Astrocyte of the cerebellum (primary cell): ENCODE data around the gene RPS6KA2.

Source experiments
- DNase-seq: peaks from one replicate; pipeline ENCODE4 v3.0.0-alpha.2; 2011; ENCODE audit warnings: low read depth
- H3K4me3 ChIP-seq: 2 replicates; pipeline ENCODE4 v1.5.1; 2011; ENCODE audit warnings: mild to moderate bottlenecking, low read depth, low read length, moderate library complexity
- in situ Hi-C: cut with HindIII; loops from 2 replicates; pipeline ENCODE4 v1.10.0; 2017; ENCODE audit warnings: low sequenced_read_pairs
- TF ChIP-seq, protein P1 (sequence below): IDR thresholded peaks from 2 replicates; pipeline ENCODE4 v1.5.1; 2012; ENCODE audit warnings: low read length, low read depth, moderate library complexity, mild to moderate bottlenecking; ENCODE audit errors: missing control alignments

Gene RPS6KA2

GRCh38 chr6:166671434-166672081 is 44.5 kb upstream of the RPS6KA2 start:
- in situ Hi-C loops: no loop called here
- no peak for DNase-seq
- TF ChIP-seq, protein P1, sequence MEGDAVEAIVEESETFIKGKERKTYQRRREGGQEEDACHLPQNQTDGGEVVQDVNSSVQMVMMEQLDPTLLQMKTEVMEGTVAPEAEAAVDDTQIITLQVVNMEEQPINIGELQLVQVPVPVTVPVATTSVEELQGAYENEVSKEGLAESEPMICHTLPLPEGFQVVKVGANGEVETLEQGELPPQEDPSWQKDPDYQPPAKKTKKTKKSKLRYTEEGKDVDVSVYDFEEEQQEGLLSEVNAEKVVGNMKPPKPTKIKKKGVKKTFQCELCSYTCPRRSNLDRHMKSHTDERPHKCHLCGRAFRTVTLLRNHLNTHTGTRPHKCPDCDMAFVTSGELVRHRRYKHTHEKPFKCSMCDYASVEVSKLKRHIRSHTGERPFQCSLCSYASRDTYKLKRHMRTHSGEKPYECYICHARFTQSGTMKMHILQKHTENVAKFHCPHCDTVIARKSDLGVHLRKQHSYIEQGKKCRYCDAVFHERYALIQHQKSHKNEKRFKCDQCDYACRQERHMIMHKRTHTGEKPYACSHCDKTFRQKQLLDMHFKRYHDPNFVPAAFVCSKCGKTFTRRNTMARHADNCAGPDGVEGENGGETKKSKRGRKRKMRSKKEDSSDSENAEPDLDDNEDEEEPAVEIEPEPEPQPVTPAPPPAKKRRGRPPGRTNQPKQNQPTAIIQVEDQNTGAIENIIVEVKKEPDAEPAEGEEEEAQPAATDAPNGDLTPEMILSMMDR: no peak
- no peak overlapping the region for H3K4me3 ChIP-seq

- DNase-seq: no peak
- no peak overlapping the region for H3K4me3 ChIP-seq
- in situ Hi-C loops: no loop called here
- TF ChIP-seq, protein P1: no peak
Observed at GRCh38 chr6:166670894-166671293, 43.8 kb upstream of the RPS6KA2 start.

GRCh38 chr6:166670013-166670412 is 43.0 kb upstream of the RPS6KA2 start:
- no peak overlapping the region for H3K4me3 ChIP-seq
- TF ChIP-seq, protein P1: no peak
- in situ Hi-C loops: no loop called here
- DNase-seq: no peak

DNA sequence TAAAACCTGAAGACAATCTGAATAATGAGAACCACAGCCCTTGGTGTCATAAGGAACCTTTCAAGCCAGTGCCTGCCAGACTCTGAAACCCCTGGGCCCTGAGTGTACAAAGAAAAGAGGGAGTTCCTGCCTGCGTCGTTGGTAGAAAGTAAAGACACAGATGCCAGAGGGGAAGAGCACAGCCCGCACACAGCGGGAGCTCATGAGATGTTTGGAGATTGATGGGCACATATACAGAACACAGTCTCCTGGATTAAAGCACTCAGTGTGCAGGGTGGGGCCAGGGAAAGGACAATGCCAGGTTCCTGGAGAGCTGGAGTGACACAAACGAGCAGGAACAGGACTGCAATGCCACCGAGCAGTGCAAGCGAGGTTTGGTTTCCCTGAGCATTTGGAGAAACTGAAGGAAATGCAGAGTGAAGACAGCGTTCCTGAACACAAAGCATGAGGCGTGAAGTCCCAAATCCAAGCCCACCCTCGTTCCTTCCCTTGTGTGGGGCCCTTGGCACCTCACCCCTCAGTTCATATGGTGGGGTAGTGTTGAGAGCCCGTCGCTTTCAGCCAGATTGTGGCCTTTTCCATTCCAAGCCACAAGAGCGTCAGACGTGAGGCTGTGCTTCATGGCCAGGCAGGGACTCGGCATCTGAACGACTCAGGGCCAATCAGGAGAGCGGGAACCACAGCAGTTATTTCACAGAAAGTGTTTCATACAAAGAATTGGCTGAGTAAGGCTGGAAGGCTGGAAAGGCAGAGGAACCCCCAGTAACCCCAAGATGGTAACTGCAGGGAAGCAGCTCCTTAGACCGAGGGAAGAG is 41.0 kb upstream of the RPS6KA2 start:
- TF ChIP-seq, protein P1: no peak
- no peak overlapping the region for H3K4me3 ChIP-seq
- in situ Hi-C loops: no loop called here
- DNase-seq: no peak

DNA sequence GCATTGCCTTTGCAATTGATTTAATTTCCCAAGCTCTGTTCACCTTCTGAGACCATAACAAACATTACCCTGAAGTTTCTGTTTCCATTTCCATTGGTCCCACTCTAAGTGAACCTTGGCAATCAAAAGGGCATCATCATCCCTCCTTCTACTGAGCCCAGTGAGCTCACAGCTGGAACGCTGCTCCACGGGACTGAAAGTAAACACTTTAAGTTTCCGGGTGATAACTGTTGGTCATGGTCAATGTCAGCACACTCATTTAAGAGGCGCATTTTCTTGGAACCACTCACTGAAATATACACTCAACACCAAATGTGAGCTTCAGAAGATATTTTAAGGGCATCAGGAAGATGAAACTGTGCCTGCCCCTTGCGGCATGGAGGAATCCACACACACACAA is 37.1 kb upstream of the RPS6KA2 start:
- no peak for DNase-seq
- TF ChIP-seq, protein P1: no peak
- in situ Hi-C loops: no loop called here
- no peak overlapping the region for H3K4me3 ChIP-seq

GRCh38 chr6:166663568-166663967 is 36.5 kb upstream of the RPS6KA2 start:
- in situ Hi-C loops: no loop called here
- TF ChIP-seq, protein P1: no peak
- DNase-seq: no peak
- H3K4me3 ChIP-seq: no peak overlapping the region
